CD4-positive, alpha-beta T cell treated with Interleukin-10 for 1 hour (primary cell): ENCODE data around the gene SLC23A2.
A peak's percentile ranks its signal among the peaks of the same experiment; 100 is the strongest.
"Not testable (repeated sequence)": the region's sequence is repeated elsewhere in the genome, so short reads cannot be mapped to it uniquely, and the experiment has no call there.

ENCODE experiments used
- DNase-seq: peaks from one replicate; pipeline ENCODE4 v3.0.0-alpha.2; 2020

SLC23A2 gene

DNA sequence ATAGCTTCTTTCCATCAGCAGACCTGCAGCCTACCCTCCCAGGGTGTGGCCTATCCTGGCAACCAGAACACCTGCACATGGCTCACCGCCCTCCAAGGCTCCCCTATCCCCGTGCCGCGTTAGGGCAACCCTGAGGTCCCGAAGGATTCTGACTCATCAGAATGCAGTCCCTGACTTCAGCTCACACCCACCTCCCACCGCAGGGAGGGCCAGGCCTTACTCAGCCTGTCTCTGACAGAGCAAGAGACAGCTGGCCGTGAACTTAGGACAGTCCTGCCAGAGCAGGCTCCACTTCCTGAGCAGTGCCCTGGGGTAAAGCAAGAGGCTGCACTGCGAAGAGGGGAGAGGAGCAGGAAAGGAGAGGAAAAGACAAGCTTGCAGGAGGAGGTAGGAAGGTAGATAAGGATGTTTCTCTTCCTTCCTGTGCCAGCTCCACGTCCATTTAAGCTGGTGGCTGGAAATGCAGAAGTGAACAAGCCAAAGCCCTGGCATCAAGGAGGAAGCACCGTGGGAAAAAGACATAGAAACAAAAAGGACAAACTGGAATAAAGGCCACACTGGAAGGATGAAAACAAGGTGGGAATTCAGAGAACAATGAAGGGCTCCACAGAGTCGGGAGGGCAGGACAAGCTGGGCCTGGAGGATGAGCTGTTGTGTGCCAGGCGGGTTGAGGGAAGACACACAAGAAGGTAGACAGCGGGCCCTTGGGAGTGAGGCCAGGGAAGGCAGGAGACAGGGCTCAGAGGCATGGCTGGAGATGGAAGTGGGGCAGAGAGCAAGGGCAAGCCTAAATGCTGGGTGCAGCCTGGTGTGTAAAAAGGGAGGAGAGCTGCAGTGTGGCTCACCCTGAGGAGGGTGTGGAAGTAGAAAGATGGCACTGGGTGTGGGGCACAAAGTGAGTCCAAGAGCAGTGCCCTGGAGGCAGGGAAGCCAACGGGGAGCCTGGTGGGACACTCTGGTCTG lies 102.7 kb downstream of the SLC23A2 start:
- DNase-seq = no peak

DNA sequence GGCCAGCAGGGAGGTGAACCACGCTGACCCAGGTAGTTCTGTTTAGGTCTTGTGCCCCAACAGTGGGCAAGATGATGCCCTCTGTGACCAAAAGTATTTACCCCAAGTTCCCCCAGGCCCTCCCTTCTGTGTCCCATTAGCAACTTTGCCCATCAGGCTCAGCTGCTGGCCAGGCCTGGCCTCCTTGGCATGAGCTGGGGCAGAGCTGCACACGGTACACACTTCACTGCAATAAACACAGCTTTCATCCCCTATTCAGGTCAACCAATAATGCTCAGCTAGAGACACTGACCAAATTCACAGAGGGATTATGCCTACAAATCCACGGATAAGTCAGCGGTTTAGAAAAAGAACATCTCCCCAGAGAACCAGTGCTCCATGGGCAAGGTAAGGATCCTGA lies 103.7 kb downstream of the SLC23A2 start:
- no peak for DNase-seq

DNA sequence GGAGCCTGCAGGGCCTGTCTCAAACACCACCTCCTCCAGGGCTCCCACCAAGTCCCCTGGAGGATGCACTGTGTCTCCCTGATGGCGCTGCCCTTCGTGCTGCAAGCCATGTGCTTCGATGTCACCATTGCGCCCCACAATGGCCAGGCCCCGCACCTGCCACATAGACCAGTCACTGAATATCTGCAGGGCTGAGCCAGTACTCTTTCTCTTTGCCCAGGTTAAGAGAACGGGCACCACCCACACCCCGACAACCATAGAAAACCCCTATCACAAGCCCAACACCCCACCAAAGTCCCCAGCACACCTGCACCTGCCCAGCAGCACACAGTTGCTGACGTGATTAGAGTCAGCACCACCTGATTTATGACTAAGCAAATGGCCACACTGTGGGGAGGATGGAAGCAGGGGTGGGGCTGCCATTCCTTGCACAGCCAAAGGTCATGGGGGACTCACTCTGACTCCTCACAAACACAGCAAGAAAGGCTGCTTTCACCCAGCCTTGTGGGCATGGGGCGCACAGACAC lies 104.3 kb downstream of the SLC23A2 start:
- peak; percentile 11 for DNase-seq

DNA sequence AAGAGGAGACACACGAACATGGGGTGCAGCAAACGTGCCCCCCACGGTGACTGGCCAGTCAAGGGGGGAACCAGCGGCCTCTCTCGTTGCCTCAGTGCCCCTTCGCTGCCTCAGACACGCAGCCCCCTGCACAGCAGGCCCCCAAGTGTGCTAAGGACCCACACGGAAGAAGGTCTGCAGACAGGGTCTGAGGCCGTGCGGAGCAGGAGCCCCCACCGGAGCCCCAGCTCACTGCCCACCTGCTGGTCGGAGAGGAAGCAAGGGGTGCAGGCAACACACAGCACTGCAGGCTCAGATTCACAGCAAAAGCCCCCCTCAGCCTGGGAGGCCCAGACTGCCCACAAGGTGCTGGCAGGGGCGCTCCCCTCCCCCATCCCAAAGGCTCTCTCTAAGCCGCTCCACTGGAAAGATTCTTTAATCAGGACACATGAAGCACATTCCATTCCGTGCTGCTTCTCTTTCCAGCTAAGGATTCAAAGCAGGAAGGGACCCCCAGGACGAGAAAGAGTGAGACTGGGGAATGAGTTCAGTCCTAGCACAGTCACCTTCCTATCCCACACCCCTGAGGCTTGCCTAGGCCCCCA lies 105.1 kb downstream of the SLC23A2 start:
- DNase-seq = no peak

DNA sequence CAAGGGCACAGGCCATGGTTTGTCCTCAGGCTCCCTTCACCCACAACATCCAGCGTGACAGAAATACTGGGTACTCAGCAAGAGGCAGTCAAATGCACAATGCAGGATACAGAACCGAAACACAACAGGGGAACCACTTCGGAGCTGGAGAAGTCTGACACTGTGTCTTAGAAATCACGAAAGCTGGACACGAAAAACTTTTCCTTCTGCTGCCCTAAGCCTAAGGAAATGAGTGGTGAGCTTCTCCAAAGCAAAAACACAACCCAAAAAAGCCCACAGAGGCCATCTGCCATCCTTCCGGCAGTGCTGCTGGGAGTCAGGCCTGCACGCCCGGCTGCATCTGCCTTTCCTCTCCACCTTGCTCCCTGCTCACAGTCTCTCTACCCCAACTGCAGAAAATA lies 106.3 kb downstream of the SLC23A2 start:
- DNase-seq = no peak

DNA sequence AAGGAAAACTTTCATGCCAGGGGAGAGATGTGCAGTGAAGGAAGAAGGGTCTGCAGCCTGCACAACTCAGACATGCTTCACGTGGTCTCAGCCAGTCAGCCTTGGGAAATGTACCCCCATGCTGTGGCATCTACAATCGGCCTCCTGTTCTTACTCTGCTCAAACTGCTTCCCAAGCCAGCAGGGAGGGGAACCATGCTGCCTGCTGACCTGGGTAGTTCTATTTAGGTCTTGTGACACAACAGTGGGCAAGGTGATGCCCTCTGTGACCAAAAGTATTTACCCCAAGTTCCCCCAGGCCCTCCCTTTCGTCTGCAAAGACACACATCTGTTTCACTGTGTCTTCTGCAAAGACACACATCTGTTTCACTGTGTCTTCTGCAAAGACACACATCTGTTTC lies 106.9 kb downstream of the SLC23A2 start:
- DNase-seq = no peak

DNA sequence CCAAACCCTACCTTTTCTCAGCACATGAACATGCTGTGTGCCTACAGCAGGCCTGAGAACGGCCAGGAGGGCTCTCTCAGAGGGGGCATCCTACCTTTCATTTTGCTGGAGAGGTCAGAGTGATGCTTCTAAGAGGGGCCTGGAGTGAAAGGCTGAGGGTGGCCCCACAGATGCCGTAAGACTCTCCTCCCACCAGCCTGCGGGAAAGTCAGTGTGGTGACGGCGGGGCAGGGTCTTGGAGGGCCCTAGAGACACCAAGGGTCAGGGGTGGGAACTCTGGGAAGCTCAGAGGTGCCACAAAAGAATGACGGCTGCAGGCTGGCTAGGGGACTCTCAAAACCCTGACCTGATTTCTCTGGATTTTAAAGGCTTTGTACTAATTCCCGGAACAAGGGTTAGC lies 107.6 kb downstream of the SLC23A2 start:
- no peak for DNase-seq

DNA sequence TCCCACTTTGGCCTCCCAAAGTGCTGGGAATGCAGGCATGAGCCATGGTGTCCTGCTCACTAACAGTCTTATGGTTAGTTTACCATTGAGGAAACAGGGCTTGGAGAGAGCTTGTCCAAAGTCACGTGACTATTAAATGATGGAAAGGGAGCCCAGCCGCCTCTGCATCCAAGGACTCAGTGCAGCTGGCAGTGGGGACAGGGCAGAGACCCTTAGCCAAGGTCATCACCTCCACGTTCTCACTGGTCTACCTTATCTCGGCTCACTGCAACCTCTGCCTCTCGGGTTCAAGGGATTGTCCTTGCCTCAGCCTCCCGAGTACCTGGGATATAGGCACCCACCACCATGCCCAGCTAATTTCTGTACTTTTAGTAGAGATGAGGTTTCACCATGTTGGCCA lies 109.3 kb downstream of the SLC23A2 start:
- no peak for DNase-seq

DNA sequence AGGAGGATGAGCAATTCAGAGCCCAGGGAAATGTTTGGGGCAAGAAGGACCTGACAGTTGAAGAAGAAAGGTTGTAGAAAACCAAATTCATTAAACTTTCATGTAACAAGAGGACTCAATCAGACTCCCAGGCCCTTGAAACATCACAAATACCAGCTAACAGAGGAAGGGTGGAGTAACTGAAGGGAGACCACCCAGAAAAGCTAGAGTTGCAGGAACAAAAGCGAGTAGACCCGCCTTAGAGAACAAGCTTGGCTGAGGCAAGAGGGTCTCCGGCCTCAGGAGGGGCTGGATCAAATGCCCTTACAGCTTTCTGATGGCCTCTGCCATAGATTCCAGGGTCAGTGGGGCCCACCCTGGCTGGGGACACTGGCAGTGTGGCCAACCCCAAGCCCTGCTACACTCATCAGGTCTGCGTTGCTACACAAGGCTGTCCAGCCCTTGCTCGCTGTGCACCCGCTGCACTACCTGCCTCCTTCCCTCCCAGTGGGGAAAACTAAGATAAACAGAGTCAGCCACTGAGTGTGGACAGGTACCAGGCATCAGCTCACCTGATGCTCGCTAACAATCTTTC lies 110.0 kb downstream of the SLC23A2 start:
- DNase-seq = no peak

DNA sequence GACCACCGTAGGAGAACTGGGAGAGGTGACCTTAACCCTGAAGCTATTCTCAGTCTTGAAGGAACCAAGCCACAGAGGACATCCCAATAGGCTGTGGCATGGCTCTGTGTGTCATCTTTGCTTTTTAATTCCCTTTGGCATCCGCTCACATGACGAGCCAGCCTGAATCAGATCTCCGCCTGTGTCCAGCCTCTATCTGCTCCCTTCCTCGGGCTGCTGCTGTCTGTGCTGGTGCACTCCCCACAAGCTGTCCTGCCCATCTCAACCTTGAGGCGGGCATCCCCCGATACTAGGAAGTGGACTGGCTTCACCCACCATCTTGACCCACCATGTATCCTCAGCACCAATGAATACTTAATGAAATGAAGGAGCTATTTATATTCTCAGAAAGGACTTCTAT lies 111.9 kb downstream of the SLC23A2 start:
- DNase-seq = no peak

DNA sequence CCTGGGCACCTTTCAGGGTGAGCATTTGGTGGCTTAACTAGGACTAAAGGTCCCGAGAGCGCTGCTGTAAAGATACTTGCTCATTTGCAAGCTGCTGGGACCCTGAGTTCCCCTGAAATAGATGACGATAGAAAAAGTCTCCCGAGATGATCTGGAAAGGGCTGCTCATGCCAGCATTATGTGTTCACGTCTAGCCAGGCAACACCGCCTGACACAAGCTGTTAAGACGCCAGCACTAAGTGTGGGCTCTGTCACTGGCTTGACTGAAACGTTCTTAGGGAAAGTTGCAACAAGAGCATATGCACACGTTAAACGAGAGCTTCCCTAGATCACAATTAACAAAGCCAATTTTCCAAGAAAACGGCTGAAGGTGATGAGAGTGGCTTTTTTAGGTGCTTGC lies 113.7 kb downstream of the SLC23A2 start:
- no peak for DNase-seq

DNA sequence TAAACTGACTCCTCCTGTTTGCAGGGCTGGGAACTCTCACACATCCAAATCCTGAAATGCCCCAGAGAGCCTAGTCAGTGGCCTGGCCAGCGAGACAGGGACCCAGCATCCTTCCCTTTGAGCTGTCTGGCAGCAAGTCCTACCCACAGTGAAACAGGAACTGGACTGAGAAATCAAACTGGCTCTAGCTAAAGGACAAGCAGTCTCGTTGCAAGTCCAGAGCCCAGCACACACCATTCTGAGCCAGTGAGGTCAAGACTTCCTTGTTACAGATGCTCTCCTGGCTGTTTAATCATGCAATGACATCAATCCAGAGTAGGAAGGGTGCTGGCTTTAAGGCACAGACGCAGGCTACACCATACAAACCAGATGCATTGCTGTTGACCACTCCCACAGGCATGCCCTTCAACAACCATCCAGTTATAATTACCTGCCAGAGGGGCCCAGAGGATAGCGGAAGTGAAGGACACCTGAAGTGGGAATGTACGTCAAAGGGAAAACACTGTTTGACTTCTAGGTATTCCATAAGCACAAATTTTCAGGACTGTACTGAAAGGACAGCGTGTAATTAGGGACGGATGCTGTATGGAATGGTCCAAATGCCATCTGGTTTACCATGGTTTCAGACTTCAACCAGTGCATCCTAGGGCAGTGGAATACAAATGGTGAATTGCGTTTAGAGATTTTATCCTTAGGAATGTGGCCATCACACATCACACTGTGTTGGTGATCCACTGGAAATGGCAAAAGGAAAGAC lies 114.4 kb downstream of the SLC23A2 start:
- DNase-seq = no peak

DNA sequence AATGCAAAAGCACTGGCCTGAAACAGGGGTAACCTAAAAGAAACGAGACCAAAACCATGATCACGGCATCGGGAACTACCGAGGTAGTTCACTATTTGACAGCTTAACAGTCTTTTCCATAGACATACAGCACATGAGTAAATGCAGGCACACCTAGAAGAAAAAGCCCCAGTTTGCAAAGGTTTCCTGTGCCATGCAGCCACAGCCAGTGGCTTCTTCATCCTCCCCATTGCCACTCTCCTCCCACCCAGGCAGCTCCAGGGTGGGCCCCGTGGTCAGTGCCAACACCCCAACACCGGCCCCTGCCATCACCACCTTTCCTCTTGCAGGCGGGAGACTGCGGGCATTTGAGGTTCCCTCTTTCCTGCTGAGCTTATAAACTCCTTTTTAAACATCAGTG lies 115.4 kb downstream of the SLC23A2 start:
- no peak for DNase-seq

DNA sequence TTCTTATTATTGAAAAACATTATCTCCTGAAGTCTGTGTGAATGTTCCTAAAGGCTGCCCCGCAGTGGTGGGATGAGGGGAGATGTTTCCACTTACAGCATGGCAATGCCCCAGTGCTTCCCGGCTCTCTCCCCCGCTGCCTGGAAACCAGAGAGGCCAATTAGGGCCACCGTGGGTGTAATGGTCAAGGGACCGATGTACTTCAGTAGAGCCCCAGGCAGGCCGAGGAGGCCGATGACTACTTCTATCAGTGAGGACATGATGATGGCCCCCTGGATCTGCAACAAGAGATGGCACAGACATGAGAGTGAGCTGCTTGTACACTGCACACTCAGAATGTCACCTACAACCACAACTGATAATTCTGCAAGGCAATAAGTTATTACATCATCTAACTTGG lies 117.8 kb downstream of the SLC23A2 start:
- no peak for DNase-seq

DNA sequence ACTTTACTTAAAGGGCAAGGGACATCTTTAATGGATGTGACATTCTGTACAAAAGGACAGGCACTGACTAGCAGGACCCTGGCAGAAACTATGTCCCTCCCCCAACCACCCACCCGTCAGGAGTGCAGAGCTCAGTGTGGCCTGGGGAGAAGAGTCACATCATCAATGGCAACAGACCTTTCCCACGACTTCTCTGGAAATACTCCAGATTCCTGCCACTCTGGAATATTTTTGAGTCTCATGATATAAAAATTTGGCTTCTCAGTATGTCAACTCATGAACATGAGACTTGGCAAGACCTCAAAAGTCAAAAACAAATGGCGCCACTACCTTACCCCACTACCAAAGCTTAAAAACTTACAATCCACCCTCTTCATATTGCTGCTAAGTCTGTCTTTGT lies 118.3 kb downstream of the SLC23A2 start:
- DNase-seq = no peak

DNA sequence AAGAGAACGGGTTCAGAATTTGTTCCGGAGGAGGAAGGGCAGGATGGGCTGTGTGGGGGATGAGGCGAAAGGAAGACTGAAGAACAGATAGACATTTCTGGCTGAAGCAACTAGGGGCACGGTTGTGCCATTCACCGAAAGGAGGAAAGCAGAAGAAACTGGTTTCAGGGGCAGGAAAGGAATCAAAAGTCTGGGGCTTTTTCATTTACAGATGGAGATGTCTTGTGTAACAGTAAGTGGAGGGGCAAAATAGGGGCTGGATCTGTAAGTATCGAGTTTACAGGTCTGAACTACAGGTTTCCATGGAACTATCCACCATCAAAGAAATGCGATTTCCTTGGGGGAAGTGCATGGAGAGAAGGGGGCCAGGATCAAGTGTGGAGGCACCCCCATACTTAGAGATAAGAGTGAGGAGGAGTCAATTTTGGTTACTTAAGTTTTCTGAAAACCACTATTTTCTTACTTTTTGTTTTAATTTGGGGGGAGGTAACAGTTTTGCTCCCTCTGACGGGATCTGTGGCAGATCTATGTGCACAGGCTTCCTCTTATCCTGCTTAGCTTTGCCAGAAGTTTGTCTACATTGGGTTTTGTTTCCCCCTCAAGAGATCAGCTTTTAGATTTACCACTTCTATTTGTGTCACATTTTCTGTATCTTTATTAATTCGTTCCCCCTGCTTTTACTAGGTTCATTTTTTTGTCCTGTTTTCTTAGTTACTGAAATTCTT lies 120.1 kb downstream of the SLC23A2 start:
- DNase-seq = no peak

DNA sequence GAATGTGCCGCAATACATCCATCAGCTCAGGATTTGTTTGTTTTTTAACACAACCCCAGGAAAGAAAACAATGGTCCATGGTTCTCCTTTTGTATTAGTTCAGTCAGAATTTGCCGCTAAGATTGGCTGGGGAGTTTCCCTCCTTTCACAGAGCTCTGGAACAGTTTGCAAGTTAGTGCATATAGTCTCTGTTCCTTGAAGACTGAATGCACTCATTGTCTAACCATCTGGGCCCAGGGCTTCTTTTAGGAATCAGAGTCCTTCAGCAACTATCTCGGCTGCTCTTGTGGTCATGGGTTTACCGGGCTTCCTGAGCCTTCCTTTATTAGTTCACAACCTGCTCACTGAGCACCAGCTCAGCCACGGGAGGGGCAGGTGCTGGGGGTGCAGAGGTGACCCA lies 121.3 kb downstream of the SLC23A2 start:
- DNase-seq = no peak

DNA sequence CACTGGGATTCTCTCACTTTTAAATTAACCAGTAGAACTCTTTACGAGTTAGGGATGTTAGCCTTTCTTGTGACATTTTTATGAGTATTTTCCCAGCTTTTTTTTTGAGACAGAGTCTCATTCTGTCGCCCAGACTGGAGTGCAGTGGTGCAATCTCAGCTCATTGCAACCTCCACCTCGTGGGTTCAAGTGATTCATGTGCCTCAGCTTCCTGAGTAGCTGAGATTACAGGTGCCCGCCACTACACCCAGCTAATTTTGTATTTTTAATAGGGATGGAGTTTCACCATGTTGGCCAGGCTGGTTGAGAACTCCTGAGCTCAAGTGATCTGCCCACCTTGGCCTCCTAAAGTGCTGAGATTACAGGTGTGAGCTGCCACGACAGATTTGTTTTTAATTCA lies 123.2 kb downstream of the SLC23A2 start:
- DNase-seq = not testable (repeated sequence)

DNA sequence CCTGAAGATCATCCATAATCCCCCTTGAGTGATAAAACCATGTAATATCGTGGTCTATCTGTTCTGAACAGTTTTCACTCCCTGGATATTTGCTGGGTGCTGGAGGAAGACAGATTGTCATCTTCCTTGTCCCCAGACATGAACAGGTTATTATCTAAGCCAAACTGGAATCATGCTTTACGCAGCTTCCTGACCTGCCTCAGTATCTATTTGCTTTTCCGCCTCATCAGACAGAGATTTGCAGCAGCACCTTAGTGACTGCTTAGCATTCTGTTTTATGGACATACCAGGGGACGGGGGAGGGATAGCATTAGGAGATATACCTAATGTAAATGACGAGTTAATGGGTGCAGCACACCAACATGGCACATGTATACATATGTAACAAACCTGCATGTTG lies 124.6 kb downstream of the SLC23A2 start:
- no peak for DNase-seq

DNA sequence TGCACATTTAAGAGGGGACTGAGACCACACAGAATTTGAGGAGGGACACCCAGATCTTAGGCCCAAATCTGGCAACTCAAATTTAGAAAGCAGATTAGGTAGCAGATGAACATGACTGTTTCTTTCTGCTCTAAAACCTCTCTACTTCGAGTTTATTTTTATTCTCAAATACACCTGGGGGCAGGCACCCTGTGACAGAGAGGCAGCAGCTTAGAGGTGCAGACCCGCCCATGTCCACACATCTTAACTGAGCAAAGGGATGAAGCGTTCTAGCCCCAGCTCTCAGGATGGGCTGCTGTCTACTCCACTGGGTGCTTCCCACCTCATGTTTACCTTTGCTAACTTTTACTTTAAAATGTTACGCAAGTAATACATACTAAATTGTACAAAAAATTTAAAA lies 125.0 kb downstream of the SLC23A2 start:
- no peak for DNase-seq

DNA sequence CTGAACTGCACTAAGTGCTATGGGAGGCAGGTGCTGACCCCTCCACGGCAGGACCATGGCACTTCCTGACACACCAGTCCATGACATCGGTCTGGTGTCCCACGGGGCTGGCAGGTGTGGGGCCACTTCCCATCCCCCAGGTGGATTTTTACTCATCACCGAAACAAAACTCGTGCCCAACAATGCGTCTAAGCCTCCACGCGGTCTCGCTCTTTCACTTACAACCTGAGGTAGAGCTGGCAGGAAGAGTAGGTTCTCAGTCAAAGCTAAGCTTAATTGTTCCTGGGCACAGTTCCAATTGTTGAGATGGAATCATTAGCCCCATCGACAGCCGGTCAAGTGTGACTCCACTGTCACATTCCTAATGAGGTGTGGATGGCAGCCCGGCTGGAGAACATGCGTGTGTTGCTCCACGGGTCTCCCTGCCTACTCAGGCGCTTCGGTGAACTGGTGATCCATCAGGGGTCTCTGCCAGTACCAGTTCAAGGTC lies 125.7 kb downstream of the SLC23A2 start:
- DNase-seq = no peak

DNA sequence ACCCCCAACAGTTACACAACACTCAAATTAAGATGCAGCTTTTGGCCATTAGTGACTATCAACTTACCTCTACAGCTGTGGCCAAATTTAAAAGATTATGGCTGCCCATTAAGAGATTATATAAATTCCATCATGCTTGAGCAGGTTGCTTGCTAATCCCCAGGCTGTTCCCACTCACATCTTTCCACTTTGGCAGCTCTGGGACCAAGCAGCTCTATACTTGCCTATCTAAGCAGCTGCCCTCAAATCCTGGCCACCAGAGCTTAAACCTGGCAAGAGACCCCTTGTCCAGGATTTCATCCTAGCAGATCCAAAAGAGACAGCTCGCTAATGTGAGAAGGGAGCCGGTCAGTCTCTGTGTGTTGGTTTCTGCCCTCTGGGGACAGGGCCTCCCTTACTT lies 127.9 kb downstream of the SLC23A2 start:
- no peak for DNase-seq
